HCT116 (cell line): ENCODE results near the gene PM20D1. TPM values are rescaled to one million over a fixed set of nuclear protein-coding genes. Genes with fewer than 3 reads are reported as not detected.

Experiments
- ATAC-seq: fragments of 200-7000 bp; cut with Tn5 transposase; 2 replicates; pipeline ENCODE4 v1.9.1; 2020; ENCODE audit warnings: mild to moderate bottlenecking, moderate library complexity
- BruUV-seq: library from RNA; stranded (reverse); fragments of 400-500 nt; replicated peaks from 2 replicates; lab custom pipeline; 2021; lab: Mats Ljungman, UMichigan
- CTCF ChIA-PET: fragments of 300-600 bp; sonication (Branson Sonifier 250); formaldehyde crosslinking; loops from one replicate; lab custom pipeline; 2021; ENCODE audit warnings: antibody characterized with exemption; lab: Charles Lee
- POLR2A ChIA-PET: fragments of 300-600, 350-600 bp; sonication (Branson Sonifier 250); formaldehyde crosslinking; loops from one replicate; lab custom pipeline; 2021; ENCODE audit warnings: antibody characterized with exemption; lab: Charles Lee
- RAD21 ChIA-PET, 2 experiments: fragments of 300-600 bp; sonication (Branson Sonifier 250); formaldehyde crosslinking; loops; one replicate each; lab custom pipeline; 2023; ENCODE audit warnings: low total read pairs in 2 of 2; ENCODE audit not compliant: uncharacterized antibody in 2 of 2, unreplicated experiment in 2 of 2, low non-redundant PET in 1 of 2; lab: Charles Lee
- DNase-seq: peaks from one replicate; pipeline ENCODE4 v3.0.0-alpha.2; 2010; ENCODE audit warnings: low read depth, low spot score
- H2AFZ ChIP-seq: fragments of 200-600 bp; shearing (Covaris generic), sonication (generic); 2 replicates; pipeline ENCODE4 v1.6.1; 2017; ENCODE audit warnings: low read depth, mixed run types, mixed read lengths, antibody characterized with exemption, low read length; ENCODE audit not compliant: poor library complexity, severe bottlenecking
- H3K27ac ChIP-seq: 2 replicates; pipeline ENCODE4 v1.5.1; 2012; ENCODE audit warnings: low read depth, low read length
- H3K27me3 ChIP-seq: fragments of 200-600 bp; sonication (generic); 2 replicates; pipeline ENCODE4 v1.6.1; 2016; ENCODE audit warnings: mixed run types, low read length, mixed read lengths; ENCODE audit not compliant: insufficient read depth
- H3K36me3 ChIP-seq, 2 experiments: fragments of 200-500 bp in 1 of 2; fragments of 200-600 bp in 1 of 2; sonication (Bioruptor generic) in 1 of 2; sonication (generic) in 1 of 2; 2 replicates each; pipeline versions ENCODE4 v1.5.1 to v1.6.1; 2014 to 2016; ENCODE audit warnings: low read length in 2 of 2, inconsistent platforms in 1 of 2, mixed read lengths in 1 of 2, mixed run types in 1 of 2; ENCODE audit not compliant: insufficient read depth in 2 of 2, control insufficient read depth in 1 of 2
- H3K4me1 ChIP-seq, 2 experiments: fragments of 200-600 bp in 1 of 2; sonication (generic) in 1 of 2; 2 replicates each; pipeline versions ENCODE4 v1.5.1 to v1.6.1; 2012 to 2017; ENCODE audit warnings: low read length in 2 of 2, inconsistent platforms in 1 of 2, mild to moderate bottlenecking in 1 of 2, mixed read lengths in 1 of 2, mixed run types in 1 of 2, moderate library complexity in 1 of 2; ENCODE audit not compliant: insufficient read depth in 2 of 2, control insufficient read depth in 1 of 2
- H3K4me2 ChIP-seq: fragments of 200-600 bp; sonication (generic); 2 replicates; pipeline ENCODE4 v1.6.1; 2017; ENCODE audit warnings: mixed run types, low read length, mixed read lengths
- H3K4me3 ChIP-seq, 2 experiments: fragments of 200-600 bp in 1 of 2; sonication (generic) in 1 of 2; replicated peaks in 1 of 2; 2 replicates each; pipeline ENCODE4 v1.5.1; 2011 to 2016; ENCODE audit warnings: low read length in 2 of 2, control low read depth in 1 of 2, low read depth in 1 of 2, mild to moderate bottlenecking in 1 of 2, mixed read lengths in 1 of 2, mixed run types in 1 of 2
- H3K79me2 ChIP-seq: fragments of 200-600 bp; sonication (generic); 2 replicates; pipeline ENCODE4 v1.6.1; 2017; ENCODE audit warnings: mild to moderate bottlenecking, mixed run types, low read length, moderate library complexity, mixed read lengths; ENCODE audit not compliant: insufficient read depth
- H3K9ac ChIP-seq: fragments of 200-600 bp; sonication (generic); 2 replicates; pipeline ENCODE4 v1.6.1; 2016; ENCODE audit warnings: low read length, mixed read lengths
- H3K9me2 ChIP-seq: fragments of 200-600 bp; sonication (generic), shearing (Covaris generic); 2 replicates; pipeline ENCODE4 v1.6.1; 2017; ENCODE audit warnings: mixed run types, mild to moderate bottlenecking, moderate library complexity; ENCODE audit not compliant: insufficient read depth
- H3K9me3 ChIP-seq, 2 experiments: fragments of 200-500 bp in 1 of 2; fragments of 200-600 bp in 1 of 2; sonication (Bioruptor generic) in 1 of 2; sonication (generic) in 1 of 2; 2 replicates each; pipeline ENCODE4 v1.6.1; 2014 to 2017; ENCODE audit warnings: low read length in 2 of 2, mixed read lengths in 2 of 2, inconsistent platforms in 1 of 2, low read depth in 1 of 2, mild to moderate bottlenecking in 1 of 2, mixed run types in 1 of 2, moderate library complexity in 1 of 2; ENCODE audit not compliant: control insufficient read depth in 1 of 2, insufficient read depth in 1 of 2
- H4K20me1 ChIP-seq: fragments of 200-600 bp; sonication (generic), shearing (Covaris generic); 2 replicates; pipeline ENCODE4 v1.6.1; 2017; ENCODE audit warnings: mixed run types, mild to moderate bottlenecking, moderate library complexity; ENCODE audit not compliant: insufficient read depth
- CBX3 ChIP-seq: IDR thresholded peaks from 2 replicates; pipeline ENCODE4 v1.6.1; 2012; ENCODE audit warnings: low read depth
- JUND ChIP-seq: IDR thresholded peaks from 2 replicates; pipeline ENCODE4 v1.6.1; 2012
- POLR2A ChIP-seq: IDR thresholded peaks from 2 replicates; pipeline ENCODE4 v1.7.0; 2011; ENCODE audit warnings: borderline replicate concordance; ENCODE audit not compliant: insufficient read depth, insufficient read length; ENCODE audit errors: extremely low read depth
- POLR2AphosphoS5 ChIP-seq: IDR thresholded peaks from 2 replicates; pipeline ENCODE4 v1.6.1; 2011; ENCODE audit warnings: mild to moderate bottlenecking, low read depth, low read length, moderate library complexity
- RAD21 ChIP-seq: IDR thresholded peaks from 2 replicates; pipeline ENCODE4 v1.6.1; 2012; ENCODE audit warnings: low read depth, mild to moderate bottlenecking
- REST ChIP-seq: IDR thresholded peaks from 2 replicates; pipeline ENCODE4 v1.6.1; 2012; ENCODE audit warnings: low read depth
- SRF ChIP-seq: IDR thresholded peaks from 2 replicates; pipeline ENCODE4 v1.6.1; 2012; ENCODE audit warnings: low read depth
- TCF7L2 ChIP-seq: IDR thresholded peaks from 2 replicates; pipeline ENCODE4 v1.7.0; 2011; ENCODE audit warnings: borderline replicate concordance, inconsistent platforms; ENCODE audit not compliant: insufficient read depth, insufficient read length; ENCODE audit errors: extremely low read depth
- ZBTB33 ChIP-seq: IDR thresholded peaks from 2 replicates; pipeline ENCODE4 v1.6.1; 2011; ENCODE audit warnings: mild to moderate bottlenecking, low read length, moderate library complexity; ENCODE audit not compliant: insufficient replicate concordance; ENCODE audit errors: extremely low read depth
- intact Hi-C: fragments of 100-400 bp; cut with micrococcal nuclease; formaldehyde crosslinking; loops from 2 replicates; pipeline ENCODE4 v1.10.0; 2022
- total RNA-seq: library from RNA; stranded (reverse); gene quantifications from one replicate; pipeline ENCODE4 v1.2.1, GENCODE V29; 2021; ENCODE audit not compliant: unreplicated experiment

The PM20D1 gene
- total RNA-seq, 1 experiment from 2014 or later = not detected

- no peak for DNase-seq
- RAD21 ChIA-PET = no interaction called here
- Histone ChIP-seq H4K20me1 (no peaks in the 10 kb centered on the region), H3K4me3 (no peak overlapping the region), H3K36me3 (peaks cover 4 to 6% of the 10 kb centered on the region in 2 experiments; a peak in 1 of 4 replicates), H3K4me1 (peaks cover 7 to 16% of the 10 kb centered on the region in 2 experiments), H3K27me3 (no peaks in the 10 kb centered on the region), H3K9ac (no peak overlapping the region), H3K27ac (no peak overlapping the region), H3K79me2 (0 out of 2 replicates have a peak, but pooled peaks cover 6% of the 10 kb centered on the region), H3K9me2 (no peaks in the 10 kb centered on the region)
- ATAC-seq = no peak
- no TSS peak for BruUV-seq
- CTCF ChIA-PET = no interaction called here
- intact Hi-C loops = no loop called here
- POLR2A ChIA-PET = no interaction called here
- no peak for TF ChIP-seq RAD21
- TF ChIP-seq ZBTB33 = no peak
- no peak for TF ChIP-seq REST
- no peak for TF ChIP-seq CBX3
- TF ChIP-seq TCF7L2 = no peak
- TF ChIP-seq SRF = no peak
- TF ChIP-seq POLR2AphosphoS5 = no peak
- no peak for TF ChIP-seq POLR2A
- TF ChIP-seq JUND = no peak
- TF ChIP-seq, all 23 proteins: peak for 0
- Histone ChIP-seq H2AFZ (no peak overlapping the region), H3K4me2 (no peak overlapping the region), H3K9me3 (no peaks in the 10 kb centered on the region)
These were observed 47.9 kb downstream of the PM20D1 start for GRCh38 chr1:205802060-205802459.
